HTR-8/SVneo (cell line): ENCODE results near the gene IGSF8.
"Not testable (repeated sequence)": the region's sequence is repeated elsewhere in the genome, so short reads cannot be mapped to it uniquely, and the experiment has no call there.

Experiments
- DNase-seq: peaks from one replicate; pipeline ENCODE4 v3.0.0; 2011; ENCODE audit warnings: low spot score, mixed read lengths; ENCODE audit not compliant: insufficient read length
- FAIRE-seq: peaks from 2 replicates; lab custom pipeline; 2011; peaks lifted over from hg19 to GRCh38; lab: Jason Lieb, UNC

The IGSF8 gene

DNA sequence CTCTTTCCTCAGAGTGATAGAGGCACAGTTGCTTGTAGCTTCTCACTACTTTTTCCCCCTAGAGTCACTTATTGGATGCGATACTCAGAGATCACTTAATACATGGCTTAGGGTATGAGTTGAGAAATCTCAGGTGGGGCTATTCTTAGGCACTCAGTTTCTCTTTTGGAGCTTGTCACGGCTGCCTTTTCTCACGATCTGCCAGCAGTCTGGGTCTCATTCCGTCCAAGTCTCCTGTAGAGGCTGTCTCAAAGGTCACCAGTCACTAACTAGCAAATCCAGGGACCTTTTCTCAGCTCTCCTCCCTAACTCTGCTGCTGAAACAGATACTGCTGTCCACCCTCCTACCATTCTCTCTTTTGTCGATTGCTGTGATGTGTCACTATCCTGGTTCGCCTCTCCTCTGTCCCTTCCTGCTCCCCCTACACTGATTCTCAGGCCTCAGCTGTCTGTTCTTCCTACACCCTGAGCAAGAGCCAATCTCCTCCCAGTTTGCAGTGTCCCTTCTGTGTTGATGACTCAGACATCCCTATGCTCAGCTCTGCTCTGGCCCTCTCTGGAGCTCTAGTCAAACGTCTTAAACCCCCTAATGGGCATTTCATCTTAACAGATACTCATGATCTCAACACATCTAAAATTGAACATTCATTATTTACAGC, 29.6 kb upstream of the IGSF8 start:
- no peak for FAIRE-seq
- DNase-seq: no peak

DNA sequence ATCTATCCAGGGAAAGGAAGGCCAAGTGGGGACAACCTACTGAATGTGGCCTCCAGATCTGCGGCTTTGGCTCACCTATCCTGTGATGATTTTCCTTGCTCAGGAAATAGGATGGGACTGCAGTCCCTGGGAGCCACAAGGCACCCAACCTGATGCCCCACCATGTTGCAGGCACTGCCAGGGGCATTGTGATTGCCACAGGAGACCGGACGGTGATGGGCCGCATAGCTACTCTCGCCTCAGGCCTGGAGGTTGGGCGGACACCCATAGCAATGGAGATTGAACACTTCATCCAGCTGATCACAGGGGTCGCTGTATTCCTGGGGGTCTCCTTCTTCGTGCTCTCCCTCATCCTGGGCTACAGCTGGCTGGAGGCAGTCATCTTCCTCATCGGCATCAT, 29.0 kb upstream of the IGSF8 start:
- FAIRE-seq (no peak), DNase-seq (no peak)

DNA sequence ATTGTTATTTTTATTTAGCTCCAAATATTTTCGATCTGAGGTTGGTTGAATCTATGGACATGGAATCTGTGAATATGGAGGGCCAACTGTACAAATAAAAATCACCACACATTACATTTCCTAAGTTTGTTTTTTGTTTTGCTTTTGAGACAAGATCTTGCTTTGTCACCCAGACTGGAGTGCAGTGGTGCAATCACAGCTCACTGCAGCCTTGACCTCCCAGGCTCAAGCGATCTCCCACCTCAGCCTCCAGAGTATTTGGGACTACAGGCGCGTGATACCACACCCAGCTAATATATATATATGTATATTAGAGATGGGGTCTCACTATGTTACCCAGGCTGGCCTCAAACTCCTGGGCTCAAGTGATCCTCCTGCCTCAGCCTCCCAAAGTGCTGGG, 27.9 kb upstream of the IGSF8 start:
- DNase-seq, FAIRE-seq: not testable (repeated sequence)

DNA sequence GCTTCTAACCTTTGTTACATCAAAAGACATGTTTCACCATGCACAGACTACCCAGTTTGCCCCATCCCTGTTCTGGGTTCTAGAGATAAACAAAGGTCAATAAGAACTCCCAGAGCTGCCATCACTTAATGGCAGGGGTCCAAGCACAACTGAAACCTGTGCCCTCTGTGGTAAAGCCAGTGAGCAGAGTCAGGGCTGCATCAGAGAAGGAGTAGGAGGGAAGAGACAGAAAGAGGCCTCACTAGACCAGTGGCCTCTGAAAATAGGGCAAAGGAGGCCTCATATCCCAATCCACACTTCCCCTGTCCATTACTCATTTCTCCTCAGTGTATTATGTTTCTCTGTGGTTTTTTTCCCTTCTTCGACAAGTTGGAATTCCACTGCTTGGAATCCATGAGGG, 27.3 kb upstream of the IGSF8 start:
- FAIRE-seq (no peak), DNase-seq (peak; percentile 25)

DNA sequence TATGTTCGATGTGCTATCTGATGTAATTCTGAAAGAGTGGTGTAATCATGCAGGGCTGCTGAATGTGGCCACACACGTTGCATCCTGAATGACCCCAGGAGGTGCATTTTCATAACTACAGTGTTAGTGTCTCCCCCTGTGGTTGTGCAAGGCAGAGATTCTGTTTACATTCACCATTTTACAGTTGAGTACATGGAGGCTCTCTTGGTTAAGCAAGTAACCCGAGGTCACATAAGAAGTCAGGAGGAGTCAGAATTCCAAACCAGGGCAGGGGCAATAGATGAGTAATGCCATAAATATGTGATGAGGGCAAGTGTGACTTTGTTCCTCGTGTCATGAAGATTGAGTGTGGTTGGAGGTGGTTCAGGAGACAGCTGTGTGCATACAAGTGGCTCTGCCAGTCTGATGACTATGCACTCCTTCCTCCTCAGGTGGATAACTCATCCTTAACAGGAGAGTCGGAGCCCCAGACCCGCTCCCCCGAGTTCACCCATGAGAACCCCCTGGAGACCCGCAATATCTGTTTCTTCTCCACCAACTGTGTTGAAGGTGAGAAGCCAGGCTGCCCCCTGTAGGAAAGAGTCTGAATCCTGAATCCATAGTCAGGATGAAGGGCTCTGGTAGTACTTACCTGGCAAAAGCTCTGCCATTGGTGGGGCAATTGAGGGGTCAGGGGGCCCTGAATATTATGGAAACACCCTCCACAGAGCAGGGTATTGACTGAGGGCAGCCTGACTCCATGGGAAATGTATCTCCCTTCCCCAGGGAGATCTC, 26.5 kb upstream of the IGSF8 start:
- DNase-seq (peak; percentile 80), FAIRE-seq (peak; percentile 75)

DNA sequence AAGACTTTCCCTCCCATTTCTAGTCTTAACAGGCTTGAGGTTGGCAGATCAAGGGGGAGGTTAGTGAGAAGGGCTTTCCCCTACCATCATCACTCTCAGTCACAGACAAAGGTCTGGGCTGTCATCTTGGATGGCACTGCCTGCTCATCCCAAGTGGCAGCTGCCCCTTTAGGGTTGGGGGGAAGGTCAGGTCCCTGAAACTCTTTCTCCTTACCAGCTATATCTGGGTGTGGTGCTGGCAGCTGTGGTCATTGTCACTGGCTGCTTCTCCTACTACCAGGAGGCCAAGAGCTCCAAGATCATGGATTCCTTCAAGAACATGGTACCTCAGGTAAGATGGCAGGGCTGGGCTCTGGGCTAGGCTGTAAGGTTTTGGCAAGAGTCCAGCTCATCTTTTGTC, 25.3 kb upstream of the IGSF8 start:
- FAIRE-seq (no peak), DNase-seq (no peak)

DNA sequence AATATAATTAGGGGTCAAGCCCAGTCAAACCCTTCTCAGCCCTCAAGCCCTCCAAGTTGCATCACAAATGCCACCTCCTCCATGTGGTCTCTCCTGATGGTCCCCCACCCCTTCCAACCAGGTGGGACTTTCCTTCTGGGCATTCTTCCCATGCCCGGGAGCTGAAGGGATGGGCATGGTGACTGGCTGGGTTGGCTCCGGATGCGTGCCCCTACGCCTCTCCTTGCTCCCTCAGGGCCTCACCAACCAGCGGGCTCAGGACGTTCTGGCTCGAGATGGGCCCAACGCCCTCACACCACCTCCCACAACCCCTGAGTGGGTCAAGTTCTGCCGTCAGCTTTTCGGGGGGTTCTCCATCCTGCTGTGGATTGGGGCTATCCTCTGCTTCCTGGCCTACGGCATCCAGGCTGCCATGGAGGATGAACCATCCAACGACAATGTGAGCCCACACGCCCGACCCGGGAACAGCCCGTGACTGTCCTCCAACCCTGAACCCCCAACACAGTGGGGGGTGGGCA, 24.6 kb upstream of the IGSF8 start:
- no peak for FAIRE-seq
- no peak for DNase-seq

DNA sequence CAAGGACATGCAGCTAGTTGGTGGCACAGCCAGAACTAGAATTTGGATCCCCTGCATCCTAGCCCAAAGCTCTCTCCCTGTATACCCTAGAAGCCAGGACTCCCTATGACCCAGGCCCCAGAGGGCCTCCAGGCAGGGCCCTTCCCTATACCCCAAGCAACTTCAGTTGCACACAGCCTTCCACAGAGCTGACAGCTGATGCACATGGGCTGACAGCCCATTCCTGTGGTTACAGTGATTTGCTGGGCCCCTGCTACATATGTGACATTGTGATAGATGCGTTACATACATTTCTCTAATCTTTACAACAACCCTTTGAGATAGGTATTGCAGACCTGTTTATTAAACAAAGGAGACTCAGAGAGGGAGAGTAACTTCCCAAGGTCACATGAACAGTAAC, 23.0 kb upstream of the IGSF8 start:
- FAIRE-seq (no peak), DNase-seq (no peak)

DNA sequence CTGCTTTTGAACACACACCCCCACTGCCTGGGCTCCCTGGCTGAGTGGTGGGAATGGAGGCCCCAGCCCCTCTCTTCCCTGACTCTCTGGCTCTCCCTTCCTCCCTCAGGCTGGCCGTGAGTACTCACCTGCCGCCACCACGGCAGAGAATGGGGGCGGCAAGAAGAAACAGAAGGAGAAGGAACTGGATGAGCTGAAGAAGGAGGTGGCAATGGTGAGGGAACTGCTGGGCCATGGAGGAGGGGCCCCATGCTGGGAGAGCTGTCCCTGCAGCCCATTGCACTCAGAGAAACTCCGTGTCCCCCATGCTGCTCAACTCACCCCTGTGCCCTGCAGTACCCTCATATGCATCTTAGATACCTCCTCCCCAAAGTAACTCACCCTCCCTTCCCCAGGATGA, 22.4 kb upstream of the IGSF8 start:
- FAIRE-seq: no peak
- no peak for DNase-seq

DNA sequence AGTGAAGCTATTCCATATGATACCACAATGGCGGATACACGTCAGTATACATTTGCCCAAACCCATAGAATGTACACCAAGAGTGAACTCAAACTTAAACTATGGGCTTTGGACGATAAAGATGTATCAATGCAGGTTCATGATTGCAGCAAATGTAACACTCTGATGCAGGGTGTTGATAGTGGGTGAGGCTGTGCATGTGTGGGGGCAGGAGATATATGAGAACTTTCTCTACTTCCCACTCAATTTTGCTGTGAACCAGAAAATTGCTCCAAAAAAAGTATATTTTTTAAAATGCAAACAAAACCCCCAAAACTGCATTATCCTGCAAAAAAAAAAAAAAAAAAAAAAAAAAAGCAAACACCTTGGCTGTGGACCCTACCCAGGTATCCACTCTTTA, 20.5 kb upstream of the IGSF8 start:
- no peak for FAIRE-seq
- DNase-seq: no peak

DNA sequence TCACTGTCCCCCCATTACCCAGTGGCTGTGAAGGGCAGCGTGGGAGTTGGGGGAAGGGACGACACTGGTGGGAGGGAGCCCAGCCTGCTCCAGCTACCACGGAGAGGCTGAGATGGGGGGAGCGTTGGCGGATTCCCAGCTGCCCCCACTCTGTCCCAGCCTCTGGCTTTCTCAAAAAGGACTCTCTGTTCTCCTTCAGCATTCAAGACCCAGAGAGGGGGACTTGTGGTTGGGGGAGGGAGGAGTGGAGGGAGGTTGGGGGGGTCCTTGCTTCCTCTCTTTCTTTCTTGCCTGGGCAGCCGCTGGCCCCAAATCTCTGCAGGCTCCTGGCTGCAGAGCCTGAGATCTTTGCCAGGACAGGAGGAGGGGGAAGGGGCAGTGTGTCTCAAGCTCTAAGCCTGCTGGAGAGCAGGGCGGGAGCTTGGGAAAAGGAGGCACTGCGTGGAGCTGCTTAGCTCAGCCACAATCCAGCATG, 19.3 kb upstream of the IGSF8 start:
- DNase-seq (no peak), FAIRE-seq (no peak)

DNA sequence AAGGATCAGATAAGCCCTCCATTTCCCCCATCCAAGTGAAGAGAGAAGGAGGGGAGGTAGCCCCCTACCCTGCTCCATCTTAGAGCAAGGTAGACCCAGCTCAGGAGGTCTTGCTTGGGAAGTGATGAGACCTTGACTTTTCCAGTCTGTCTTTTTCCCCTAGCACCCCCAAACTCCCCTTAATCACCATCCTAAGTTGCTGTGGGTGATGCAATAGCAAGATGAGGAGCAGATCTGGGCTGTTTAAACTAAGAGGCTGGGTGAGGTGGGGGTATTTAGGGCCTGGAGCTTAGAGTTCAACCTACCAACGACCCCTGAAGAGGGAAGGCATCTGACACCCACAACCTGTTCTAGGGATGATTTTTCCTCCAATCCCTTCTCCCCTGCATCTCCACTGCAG, 18.9 kb upstream of the IGSF8 start:
- no peak for FAIRE-seq

DNA sequence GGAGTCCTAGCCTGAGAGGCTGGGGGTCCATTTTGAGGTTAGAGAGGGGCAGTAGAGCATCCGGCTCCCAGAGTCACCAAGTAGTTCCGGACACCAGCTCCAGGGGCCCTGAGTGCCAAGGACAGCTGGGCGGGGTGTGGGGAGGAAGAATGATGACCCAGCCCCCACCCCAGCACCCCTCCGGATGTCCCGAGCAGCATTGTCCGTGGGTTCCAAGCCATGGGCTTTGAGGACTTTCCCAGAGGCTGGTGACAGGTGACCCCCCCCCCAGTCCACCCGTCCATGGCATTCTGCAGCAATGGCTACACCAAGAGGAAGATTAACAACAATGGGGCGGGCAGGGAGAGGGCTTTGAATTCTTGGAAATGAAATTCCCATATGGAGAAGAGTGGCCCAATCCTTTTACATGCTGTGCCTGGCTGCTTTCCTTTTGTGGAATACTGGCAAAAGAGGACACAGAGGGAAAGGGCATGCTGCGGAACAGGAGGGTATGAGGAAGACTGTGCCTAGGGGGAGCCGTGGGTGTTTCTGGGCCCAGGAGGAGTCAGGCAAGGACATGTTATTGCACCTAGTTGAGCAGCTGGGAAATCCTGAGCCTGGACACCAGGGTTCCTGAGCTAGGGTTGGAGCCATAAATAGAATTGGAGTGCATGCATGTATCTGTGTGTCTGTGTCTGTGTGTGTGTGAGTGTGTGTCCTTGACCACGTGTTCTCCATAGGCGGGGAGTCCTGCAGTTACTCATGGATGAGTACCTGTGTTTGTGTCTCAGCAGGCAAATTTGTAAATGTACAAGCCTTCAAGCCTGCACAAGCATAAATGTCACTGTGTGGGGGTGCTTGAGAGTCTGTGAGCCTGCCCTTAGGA, 18.1 kb upstream of the IGSF8 start:
- DNase-seq (no peak), FAIRE-seq (no peak)

More for the DNA sequence above, 18.9 kb upstream of the IGSF8 start:
- DNase-seq: no peak

DNA sequence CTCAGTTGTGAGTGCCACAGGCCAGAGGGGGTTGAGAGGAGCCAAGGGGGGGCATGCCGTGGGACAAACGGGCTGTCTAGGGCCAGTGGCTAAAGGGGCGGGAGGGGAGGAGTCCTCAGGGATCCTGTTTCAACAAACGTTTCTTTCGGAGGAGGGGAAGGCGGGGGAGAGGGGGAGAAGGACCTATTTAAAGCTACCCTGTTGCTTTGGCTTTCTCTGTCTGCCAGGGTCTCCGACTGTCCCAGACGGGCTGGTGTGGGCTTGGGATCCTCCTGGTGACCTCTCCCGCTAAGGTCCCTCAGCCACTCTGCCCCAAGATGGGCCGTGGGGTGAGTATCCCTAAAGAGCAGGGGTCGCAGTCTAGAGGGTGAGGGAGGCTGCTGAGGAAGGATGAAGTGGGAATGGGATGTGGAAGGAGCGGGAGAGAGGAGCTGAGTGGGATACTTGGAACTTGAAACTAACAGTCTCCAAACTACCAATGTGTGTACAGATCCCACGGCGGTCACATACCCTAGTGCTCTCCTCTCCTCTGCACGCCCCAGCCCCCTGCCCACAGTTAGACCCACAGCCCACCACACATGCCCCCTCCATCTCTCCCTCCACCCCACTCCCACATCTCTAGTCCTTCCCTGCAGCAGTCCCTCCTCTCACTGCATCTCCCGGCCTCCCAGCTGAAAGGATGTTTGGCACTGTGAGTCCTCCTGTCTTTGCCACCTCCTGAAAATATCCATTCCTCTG, 17.3 kb upstream of the IGSF8 start, which contains the start of gene ATP1A2:
Gene ATP1A2 (plus strand): TSS at position 215 of the 738 bp plus-strand sequence. CDS start 103 bp downstream, at position 318.
- DNase-seq: no peak
- FAIRE-seq: no peak

DNA sequence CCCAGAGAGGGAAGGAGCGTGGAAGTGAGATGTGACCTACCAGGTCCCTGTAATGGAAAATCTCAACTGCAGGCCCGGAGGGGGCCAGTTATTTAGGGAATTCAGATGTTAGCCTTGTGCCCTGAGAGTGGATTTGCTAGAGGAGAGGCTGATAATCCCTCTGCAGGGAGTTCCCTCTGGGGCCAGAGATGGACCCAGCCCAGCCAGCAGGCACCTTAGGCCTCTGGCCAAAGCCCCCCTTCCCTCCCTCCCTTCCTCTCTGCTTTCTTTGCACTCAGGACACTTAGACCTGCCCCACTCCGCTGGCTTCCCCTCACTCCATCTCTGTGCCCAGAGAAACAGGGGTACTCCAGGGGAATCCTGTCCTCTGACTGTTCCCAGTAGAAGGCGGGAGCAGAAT, 15.7 kb upstream of the IGSF8 start:
- DNase-seq: no peak
- no peak for FAIRE-seq

DNA sequence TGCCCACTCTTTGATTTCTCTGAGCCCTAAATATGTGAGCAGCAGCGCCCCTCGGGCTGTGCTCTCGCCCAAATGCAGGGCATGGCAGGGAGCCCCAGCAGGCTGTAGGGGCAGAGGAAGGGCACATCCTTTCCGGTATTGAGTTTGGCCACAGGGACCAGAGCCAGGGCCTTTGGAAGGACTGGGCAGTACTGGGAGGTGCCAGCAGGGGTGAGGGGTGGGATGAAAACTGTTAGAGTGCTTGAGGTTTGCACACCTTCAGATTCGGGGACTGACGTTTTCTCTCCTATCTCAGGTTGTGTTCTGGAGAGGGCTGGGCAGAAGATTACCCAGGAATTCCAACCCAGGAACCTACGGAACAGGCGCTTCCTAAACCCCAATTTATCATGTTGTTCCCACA, 15.0 kb upstream of the IGSF8 start:
- FAIRE-seq: no peak
- DNase-seq: no peak

DNA sequence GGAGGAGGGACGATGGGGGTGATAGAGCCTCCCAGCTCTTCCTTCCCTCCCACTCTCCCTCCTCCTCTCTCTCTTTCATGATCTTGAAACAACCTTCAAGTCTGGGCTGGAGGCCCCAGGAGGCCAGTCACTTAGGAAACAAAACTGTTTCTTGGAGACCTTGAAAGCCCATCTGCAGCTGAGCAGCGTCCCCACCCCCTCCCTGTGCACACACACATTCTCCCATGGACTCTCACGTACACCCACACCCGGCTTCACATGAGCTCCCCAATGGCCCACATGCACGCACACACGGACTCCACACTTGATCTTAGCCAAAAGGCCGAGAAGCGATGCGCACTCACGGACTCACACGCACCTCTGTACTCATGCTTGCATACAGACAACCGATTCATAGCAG, 13.9 kb upstream of the IGSF8 start:
- no peak for DNase-seq
- no peak for FAIRE-seq

DNA sequence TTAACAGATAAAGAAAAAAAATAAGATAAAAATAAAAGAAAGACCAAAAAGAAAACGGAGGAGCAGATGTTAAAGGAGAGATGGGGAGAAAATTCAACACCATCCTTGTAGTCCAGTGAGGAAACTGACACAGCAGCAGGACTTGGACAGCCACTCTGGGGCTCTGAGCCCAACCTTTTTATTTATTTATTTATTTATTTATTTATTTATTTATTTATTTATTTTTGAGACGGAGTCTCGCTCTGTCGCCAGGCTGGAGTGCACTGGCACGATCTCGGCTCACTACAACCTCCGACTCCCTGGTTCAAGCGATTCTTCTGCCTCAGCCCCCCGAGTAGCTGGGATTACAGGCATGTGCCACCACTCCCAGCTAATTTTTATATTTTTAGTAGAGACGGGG, 13.0 kb upstream of the IGSF8 start:
- not testable (repeated sequence) for DNase-seq, FAIRE-seq

DNA sequence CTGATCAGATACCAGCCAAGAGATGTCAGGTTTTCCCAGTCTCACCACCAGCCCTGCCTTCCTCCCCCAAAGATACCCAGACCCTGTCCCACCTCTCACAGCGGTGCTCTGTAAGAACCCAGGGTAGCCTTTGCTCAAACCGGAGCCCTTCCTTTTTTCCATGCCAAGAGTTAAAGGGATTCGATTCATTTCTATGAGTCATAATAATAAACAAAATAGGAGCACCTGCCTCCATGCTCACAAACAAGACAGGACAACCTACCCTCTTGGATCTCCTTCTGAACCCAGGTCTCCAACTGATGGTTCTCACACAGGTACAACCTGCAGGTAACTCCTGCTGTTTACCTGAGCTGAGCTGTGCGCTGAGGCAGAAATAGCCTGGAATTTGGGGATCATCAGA, 11.3 kb upstream of the IGSF8 start:
- FAIRE-seq (no peak), DNase-seq (no peak)
